GM12878 (cell line): ENCODE data around the gene ZNF546. TPM values are rescaled to one million over a fixed set of nuclear protein-coding genes. Genes with fewer than 3 reads are reported as not detected.

Source experiments
- ATAC-seq: fragments of 200-7000 bp; cut with Tn5 transposase; 3 replicates; pipeline ENCODE4 v1.9.1; 2020; ENCODE audit warnings: mild to moderate bottlenecking, moderate library complexity
- BruUV-seq: library from RNA; stranded (reverse); fragments of 400-500 nt; replicated peaks from 2 replicates; lab custom pipeline; 2021; lab: Mats Ljungman, UMichigan
- CTCF ChIA-PET: fragments of 300-600 bp; sonication (Branson Sonifier 250); formaldehyde crosslinking; extraction: SDS; loops from one replicate; lab custom pipeline; 2021; ENCODE audit warnings: inconsistent platforms; lab: Yijun Ruan, JAX
- POLR2A ChIA-PET: fragments of 350-600 bp; formaldehyde crosslinking; extraction: SDS; loops from one replicate; lab custom pipeline; 2021; ENCODE audit warnings: inconsistent platforms; lab: Charles Lee
- RAD21 ChIA-PET: fragments of 300-600 bp; sonication (Branson Sonifier 250); formaldehyde crosslinking; loops from one replicate; lab custom pipeline; 2023; ENCODE audit warnings: antibody characterized with exemption; ENCODE audit not compliant: unreplicated experiment; lab: Charles Lee
- SMC1A ChIA-PET: fragments of 300-600 bp; sonication (Branson Sonifier 250); formaldehyde crosslinking; loops from one replicate; lab custom pipeline; 2023; ENCODE audit not compliant: unreplicated experiment, uncharacterized antibody; lab: Charles Lee
- DNase-seq: peaks from one replicate; pipeline ENCODE4 v3.0.0-alpha.2; 2011; ENCODE audit warnings: low read depth, low spot score
- FAIRE-seq: peaks from 3 replicates; lab custom pipeline; 2011; peaks lifted over from hg19 to GRCh38; lab: Jason Lieb, UNC
- H2AFZ ChIP-seq: 2 replicates; pipeline ENCODE4 v1.6.0; 2011; ENCODE audit warnings: low read depth, low read length, control low read depth; ENCODE audit not compliant: control insufficient read depth
- H3K27ac ChIP-seq: 2 replicates; pipeline ENCODE4 v1.5.1; 2011; ENCODE audit warnings: control low read depth; ENCODE audit not compliant: control insufficient read depth, insufficient read depth
- H3K27me3 ChIP-seq, 2 experiments: replicated peaks in 1 of 2; 2 replicates each; pipeline versions ENCODE4 v1.6.0 to v1.6.1; 2011; ENCODE audit warnings: low read length in 1 of 2; ENCODE audit not compliant: control insufficient read depth in 2 of 2, insufficient read depth in 2 of 2
- H3K36me3 ChIP-seq, 2 experiments: 2 replicates each; pipeline ENCODE4 v1.5.1; 2011; ENCODE audit warnings: low read length in 1 of 2; ENCODE audit not compliant: control insufficient read depth in 2 of 2, insufficient read depth in 2 of 2
- H3K4me1 ChIP-seq: 2 replicates; pipeline ENCODE4 v1.6.1; 2011; ENCODE audit warnings: mild to moderate bottlenecking, low read length, moderate library complexity, mixed read lengths; ENCODE audit not compliant: control insufficient read depth, insufficient read depth
- H3K4me2 ChIP-seq: 2 replicates; pipeline ENCODE4 v1.6.0; 2011; ENCODE audit warnings: control low read depth; ENCODE audit not compliant: control insufficient read depth, insufficient read depth
- H3K4me3 ChIP-seq: fragments of 200-600 bp; sonication (generic); 2 replicates; pipeline ENCODE4 v1.5.1; 2016
- H3K79me2 ChIP-seq: 2 replicates; pipeline ENCODE4 v1.6.0; 2011; ENCODE audit warnings: low read length; ENCODE audit not compliant: control insufficient read depth, insufficient read depth
- H3K9ac ChIP-seq: 2 replicates; pipeline ENCODE4 v1.8.0; 2011; ENCODE audit warnings: low read length, control low read depth, mixed read lengths; ENCODE audit not compliant: control insufficient read depth, insufficient read depth
- H3K9me3 ChIP-seq: replicated peaks from 3 replicates; pipeline ENCODE4 v1.5.1; 2011; ENCODE audit warnings: mild to moderate bottlenecking, low read length; ENCODE audit not compliant: control insufficient read depth, insufficient read depth
- H4K20me1 ChIP-seq: 2 replicates; pipeline ENCODE4 v1.6.0; 2011; ENCODE audit not compliant: control insufficient read depth, insufficient read depth
- BRCA1 ChIP-seq: IDR thresholded peaks from 2 replicates; pipeline ENCODE4 v1.6.1; 2011; ENCODE audit warnings: low read depth, low read length, improper control_type of control experiment
- RBBP5 ChIP-seq: fragments of 200-600 bp; sonication (generic); conservative IDR thresholded peaks from 2 replicates; pipeline ENCODE4 v1.6.1; 2016
- TBL1XR1 ChIP-seq: IDR thresholded peaks from 2 replicates; pipeline ENCODE4 v1.6.1; 2012; ENCODE audit warnings: low read depth, low read length, improper control_type of control experiment
- ZNF384 ChIP-seq: IDR thresholded peaks from 2 replicates; pipeline ENCODE4 v1.6.1; 2012; ENCODE audit warnings: low read depth, mild to moderate bottlenecking, low read length, improper control_type of control experiment, borderline replicate concordance
- WGBS: methylation state at CpG from one replicate; pipeline ENCODE4 v1.1.6; 2016; ENCODE audit warnings: low lambda C conversion rate; ENCODE audit not compliant: insufficient replicate concordance, insufficient coverage; ENCODE audit errors: missing lambda C conversion rate; 5-methylcytosine and 5-hydroxymethylcytosine counted together
- in situ Hi-C: fragments of 300-500 bp; cut with MboI; formaldehyde crosslinking; loops from 9 replicates; pipeline ENCODE4 v1.14.3; 2018; ENCODE audit warnings: mixed read lengths
- intact Hi-C: fragments of 100-400 bp; cut with micrococcal nuclease; formaldehyde crosslinking; loops from one replicate; pipeline ENCODE4 v1.14.2; 2022; ENCODE audit not compliant: unreplicated experiment
- polyA plus RNA-seq, 11 experiments: library from polyadenylated mRNA; depleted of rRNA in 4 of 11; unstranded in 6 of 11; stranded (reverse) in 5 of 11; fragments of >200 nt; fragmentation: Nextera tagmentation in 4 of 11; fragmentation: Illumina TruSeq in 1 of 11; extraction: Ambion mirVana in 4 of 11; extraction: Trizol in 1 of 11; gene quantifications; 1 replicate in 1 of 11; 2 replicates in 10 of 11; pipeline versions ENCODE4 v1.2.1 to v1.2.3, GENCODE V29; 2011 to 2016; ENCODE audit warnings: inconsistent platforms in 2 of 11, missing spikeins in 2 of 11, low read depth in 1 of 11
- total RNA-seq, 4 experiments: library from RNA; depleted of rRNA in 3 of 4; stranded (reverse); fragments of >200 nt in 3 of 4; fragmentation: Illumina TruSeq in 1 of 4; extraction: Trizol in 1 of 4; gene quantifications; 2 replicates each; pipeline versions ENCODE4 v1.2.1 to v1.2.3, GENCODE V29; 2013 to 2021
- TF ChIP-seq, protein P1 (sequence below): fragments of 450-650 bp; IDR thresholded peaks from 2 replicates; pipeline ENCODE4 v1.6.1; 2016; ENCODE audit warnings: mild to moderate bottlenecking
- TF ChIP-seq, protein P2 (sequence below): IDR thresholded peaks from 2 replicates; pipeline ENCODE4 v1.6.1; 2011; ENCODE audit warnings: low read depth, low read length, improper control_type of control experiment, borderline replicate concordance

The ZNF546 gene
- total and polyA plus RNA-seq, 10 of the 15 experiments (the other 5 are each of a cell fraction or from before 2014, with no cell fraction given), result 0.88 to 4.1 (median 2.4) TPM

DNA sequence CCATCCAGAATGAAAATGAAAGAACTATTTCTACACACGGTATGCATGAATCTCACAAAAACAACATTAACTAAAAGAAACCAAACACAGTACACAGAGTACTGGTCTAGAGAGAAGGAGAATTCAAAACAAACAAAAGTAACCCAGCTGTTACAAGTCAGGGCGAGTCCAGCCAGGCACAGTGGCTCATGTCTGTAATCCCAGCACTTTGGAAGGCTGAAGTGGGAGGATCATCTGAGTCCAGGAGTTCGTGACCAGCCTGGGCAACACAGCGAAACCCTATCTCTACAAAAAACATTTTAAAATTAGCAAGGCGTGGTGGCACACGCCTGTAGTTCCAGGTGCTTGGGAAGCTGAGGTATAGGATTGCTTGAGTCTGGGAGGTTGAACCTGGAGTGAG, 27.6 kb upstream of the ZNF546 start:
- H2AFZ ChIP-seq, result peak overlapping the region; percentile 11
- no peaks in the 10 kb centered on the region for H4K20me1 ChIP-seq
- peak overlapping the region; percentile 78 for H3K4me3 ChIP-seq
- ChIA-PET POLR2A (interaction anchor here (0.8 to 2.7 kb wide), 8 partner anchors 13 to 452 kb away, joined by 3 to 33 read pairs (median 11); partner anchors contain the start of genes FBL and ZNF546), RAD21 (interaction anchor here (1.1 to 3.9 kb wide), 15 partner anchors 8 to 296 kb away, joined by 3 to 73 read pairs (median 21); partner anchors contain the start of genes DYRK1B and FBL), SMC1A (interaction anchor here (1.6 to 4.1 kb wide), 14 partner anchors 8 to 296 kb away, joined by 7 to 115 read pairs (median 21); partner anchors contain the start of genes FBL, ZNF546 and ZNF780B), CTCF (interaction anchor here (0.6 to 4.3 kb wide), 16 partner anchors 8 to 295 kb away, joined by 3 to 84 read pairs (median 23); partner anchors contain the start of genes FBL and ZNF546)
- H3K27me3 ChIP-seq, result no peaks in the 10 kb centered on the region
- H3K9ac ChIP-seq, result no peak overlapping the region
- H3K79me2 ChIP-seq, result peaks cover 20% of the 10 kb centered on the region
- DNase-seq (no peak), FAIRE-seq (no peak), ATAC-seq (no peak)
- WGBS, result 85% methylated on average over 6 of the region's 6 CpGs
- in situ Hi-C loops, result no loop called here
- H3K4me1 ChIP-seq, result peaks cover 10% of the 10 kb centered on the region; the same call in 1 of the 2 replicates
- peak overlapping the region; percentile 97 for H3K4me2 ChIP-seq
- TF ChIP-seq, protein P1, sequence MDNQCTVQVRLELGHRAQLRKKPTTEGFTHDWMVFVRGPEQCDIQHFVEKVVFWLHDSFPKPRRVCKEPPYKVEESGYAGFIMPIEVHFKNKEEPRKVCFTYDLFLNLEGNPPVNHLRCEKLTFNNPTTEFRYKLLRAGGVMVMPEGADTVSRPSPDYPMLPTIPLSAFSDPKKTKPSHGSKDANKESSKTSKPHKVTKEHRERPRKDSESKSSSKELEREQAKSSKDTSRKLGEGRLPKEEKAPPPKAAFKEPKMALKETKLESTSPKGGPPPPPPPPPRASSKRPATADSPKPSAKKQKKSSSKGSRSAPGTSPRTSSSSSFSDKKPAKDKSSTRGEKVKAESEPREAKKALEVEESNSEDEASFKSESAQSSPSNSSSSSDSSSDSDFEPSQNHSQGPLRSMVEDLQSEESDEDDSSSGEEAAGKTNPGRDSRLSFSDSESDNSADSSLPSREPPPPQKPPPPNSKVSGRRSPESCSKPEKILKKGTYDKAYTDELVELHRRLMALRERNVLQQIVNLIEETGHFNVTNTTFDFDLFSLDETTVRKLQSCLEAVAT, result 0 out of 2 replicates have a peak, but pooled peaks have one; percentile 6
- no peak for TF ChIP-seq TBL1XR1
- TF ChIP-seq ZNF384, result no peak
- TF ChIP-seq RBBP5, result no peak
- TF ChIP-seq, protein P2, sequence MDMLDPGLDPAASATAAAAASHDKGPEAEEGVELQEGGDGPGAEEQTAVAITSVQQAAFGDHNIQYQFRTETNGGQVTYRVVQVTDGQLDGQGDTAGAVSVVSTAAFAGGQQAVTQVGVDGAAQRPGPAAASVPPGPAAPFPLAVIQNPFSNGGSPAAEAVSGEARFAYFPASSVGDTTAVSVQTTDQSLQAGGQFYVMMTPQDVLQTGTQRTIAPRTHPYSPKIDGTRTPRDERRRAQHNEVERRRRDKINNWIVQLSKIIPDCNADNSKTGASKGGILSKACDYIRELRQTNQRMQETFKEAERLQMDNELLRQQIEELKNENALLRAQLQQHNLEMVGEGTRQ, result no peak
- no peak for TF ChIP-seq BRCA1
- H3K27ac ChIP-seq, result peak overlapping the region; percentile 89
- peaks cover 5 to 11% of the 10 kb centered on the region in 2 experiments; a peak in 3 of 4 replicates for H3K36me3 ChIP-seq
- no TSS peak for BruUV-seq
- intact Hi-C loops, result no loop called here
- no peaks in the 10 kb centered on the region; the same call in 2 of the 3 replicates for H3K9me3 ChIP-seq
